H7 (cell line): ENCODE results near the gene TLCD4. TPM values are rescaled to one million over a fixed set of nuclear protein-coding genes. Genes with fewer than 3 reads are reported as not detected.
"Not testable (repeated sequence)": the region's sequence is repeated elsewhere in the genome, so short reads cannot be mapped to it uniquely, and the experiment has no call there.

Experiments used
- DNase-seq: peaks from one replicate; pipeline ENCODE4 v3.0.0; 2012
- H3K27me3 ChIP-seq: 2 replicates; pipeline ENCODE4 v1.6.0; 2011; ENCODE audit warnings: mild to moderate bottlenecking, low read length; ENCODE audit not compliant: control insufficient read depth, insufficient read depth
- H3K36me3 ChIP-seq: replicated peaks from 2 replicates; pipeline ENCODE4 v1.5.1; 2011; ENCODE audit warnings: low read length; ENCODE audit not compliant: control insufficient read depth, insufficient read depth
- H3K4me3 ChIP-seq: 2 replicates; pipeline ENCODE4 v1.5.1; 2011; ENCODE audit warnings: low read depth, mild to moderate bottlenecking, control low read depth, low read length, moderate library complexity; ENCODE audit not compliant: insufficient read depth
- total RNA-seq: library from RNA; depleted of rRNA; stranded (reverse); fragments of >200 nt; shearing (Covaris generic); gene quantifications from 2 replicates; pipeline ENCODE4 v1.2.3, GENCODE V29; 2014; rRNA removed

The TLCD4 gene
- total RNA-seq, 1 experiment from 2014 or later, result 3.3 TPM

DNA sequence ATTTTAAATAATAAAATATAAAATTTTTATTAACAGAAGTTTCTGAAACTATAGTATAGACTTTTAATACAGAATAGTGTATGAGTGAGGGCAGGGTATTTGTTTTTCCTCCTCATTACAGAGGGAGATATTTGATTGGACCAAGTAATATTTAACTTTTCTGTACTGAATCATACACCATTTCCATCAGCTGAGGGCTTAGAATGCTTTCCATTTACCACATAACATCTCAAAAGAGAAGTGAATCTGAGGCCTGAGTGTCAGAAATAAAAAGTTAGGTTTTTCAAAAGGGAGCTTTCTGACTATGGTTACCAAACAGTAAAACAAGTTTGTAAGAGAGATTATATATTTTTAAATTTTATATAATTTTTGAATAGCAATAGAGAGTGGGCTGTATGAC lies 29.5 kb downstream of the TLCD4 start:
- DNase-seq, result no peak
- Histone ChIP-seq H3K36me3 (no peaks in the 10 kb centered on the region), H3K4me3 (no peak overlapping the region), H3K27me3 (no peaks in the 10 kb centered on the region)

DNA sequence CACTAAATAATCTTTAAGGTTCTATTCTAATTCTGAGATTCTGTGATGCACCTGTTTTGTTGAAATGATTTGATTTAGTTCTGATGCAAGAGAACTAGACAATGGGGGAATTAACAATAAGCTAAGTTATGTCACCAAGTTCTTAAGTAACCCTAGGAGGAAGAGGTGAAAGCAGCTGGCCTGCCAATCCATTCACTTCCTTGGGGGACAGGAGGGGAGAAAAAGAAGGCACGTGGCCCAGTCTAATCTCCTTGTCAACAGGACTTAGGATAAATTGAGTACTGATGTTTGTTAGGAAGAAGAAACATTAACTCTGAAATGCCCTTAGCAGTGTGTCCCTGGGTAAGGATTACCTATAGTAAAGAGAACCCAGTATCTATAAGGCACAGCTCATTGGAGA lies 36.9 kb downstream of the TLCD4 start:
- no peak for DNase-seq
- Histone ChIP-seq H3K27me3 (no peaks in the 10 kb centered on the region), H3K36me3 (no peaks in the 10 kb centered on the region), H3K4me3 (no peak overlapping the region)

DNA sequence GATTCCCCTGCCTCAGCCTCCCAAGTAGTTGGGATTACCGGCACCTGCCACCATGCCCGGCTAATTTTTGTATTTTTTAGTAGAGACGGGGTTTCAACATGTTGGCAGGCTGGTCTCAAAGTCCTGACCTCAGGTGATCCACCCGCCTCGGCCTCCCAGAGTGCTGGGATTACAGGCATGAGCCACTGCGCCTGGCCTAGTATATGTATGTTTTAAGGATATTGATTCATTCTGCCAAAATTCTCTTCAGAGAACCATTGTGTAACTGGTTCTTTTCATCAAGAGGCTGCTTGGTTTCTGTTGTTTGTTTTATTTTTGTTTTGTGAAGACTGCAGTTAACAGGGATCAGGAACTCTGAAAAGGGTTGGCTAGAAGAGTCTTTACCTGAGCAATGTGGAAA lies 48.4 kb downstream of the TLCD4 start:
- H3K36me3 ChIP-seq, H3K27me3 ChIP-seq, H3K4me3 ChIP-seq, DNase-seq: not testable (repeated sequence)

Other genes with a start within 250 kb of the TLCD4 start
- 309 and 364 TPM in 2 replicates for gene CNN3, start 190.2 kb upstream of the TLCD4 start, total RNA-seq
- gene ALG14, start 44.4 kb upstream of the TLCD4 start, total RNA-seq, result 0.67 and 0.73 TPM in 2 replicates
- gene RWDD3, start 116.9 kb downstream of the TLCD4 start, total RNA-seq, result 20.5 and 21.4 TPM in 2 replicates